Measurements from ENCODE around the gene GID4.

Gene GID4

DNA sequence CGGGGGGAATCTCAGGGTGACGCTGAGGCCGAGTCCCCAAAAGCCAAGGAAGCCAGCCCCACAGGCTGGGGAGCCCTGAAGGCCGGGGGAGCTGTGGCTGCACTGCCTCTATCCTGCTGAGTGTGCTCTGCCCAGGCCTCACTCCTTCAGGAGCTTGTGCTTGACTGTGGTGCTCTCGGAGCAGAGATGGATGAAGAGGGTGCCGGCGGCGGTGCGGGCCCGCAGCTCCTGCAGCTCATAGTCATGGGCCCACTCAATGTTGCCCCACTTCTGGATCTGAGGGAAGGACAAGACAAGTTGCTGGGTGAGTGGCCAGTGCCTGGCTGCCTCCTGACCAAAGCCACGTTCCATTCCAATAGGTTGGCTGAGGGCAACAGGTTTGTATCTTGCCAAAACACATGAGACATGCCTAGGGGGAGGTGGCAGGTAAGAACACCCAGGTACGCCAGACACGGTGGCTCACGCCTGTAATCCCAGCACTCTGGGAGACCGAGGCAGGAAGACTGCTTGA, 20.7 kb upstream of the GID4 start:
- H3K4me3 ChIP-seq (ENCODE audit: low read depth in 1 of 2, low read length in 2 of 2), result no peak overlapping the region
- H3K9me3 ChIP-seq (ENCODE audit: control insufficient read depth in 1 of 2, low read length in 2 of 2), result no peaks in the 10 kb centered on the region
- peaks cover 11 to 33% of the 10 kb centered on the region in 2 donors for H3K36me3 ChIP-seq (ENCODE audit: control insufficient read depth in 1 of 2, insufficient read depth in 2 of 2, low read length in 2 of 2)
- no peak overlapping the region for H3K27ac ChIP-seq (ENCODE audit: low read length)
- peaks cover 0 to 7% of the 10 kb centered on the region in 2 donors for H3K4me1 ChIP-seq (ENCODE audit: control insufficient read depth in 1 of 2, insufficient read depth in 2 of 2, low read length in 2 of 2)
- H3K27me3 ChIP-seq (ENCODE audit: low read depth, low read length), result no peaks in the 10 kb centered on the region

DNA sequence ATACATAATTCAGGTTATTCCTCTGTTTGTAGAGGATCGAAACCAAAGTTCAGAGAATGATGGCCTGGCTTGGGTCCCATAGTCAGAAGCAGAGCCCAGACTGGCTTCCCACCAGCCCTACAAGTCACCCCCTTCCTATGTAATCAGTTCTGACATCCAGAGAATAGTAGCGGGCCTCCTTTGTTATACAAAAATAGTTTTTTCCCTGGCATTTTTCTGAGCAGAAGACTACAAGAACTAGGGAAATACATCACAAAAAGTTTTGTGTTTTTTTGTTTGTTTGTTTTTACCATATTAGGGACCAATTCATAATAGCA, 19.4 kb upstream of the GID4 start:
- H3K4me3 ChIP-seq (ENCODE audit: low read depth in 1 of 2, low read length in 2 of 2), result no peak overlapping the region
- no peaks in the 10 kb centered on the region for H3K9me3 ChIP-seq (ENCODE audit: control insufficient read depth in 1 of 2, low read length in 2 of 2)
- no peaks in the 10 kb centered on the region for H3K27me3 ChIP-seq (ENCODE audit: low read depth, low read length)
- peaks cover 0 to 7% of the 10 kb centered on the region in 2 donors for H3K4me1 ChIP-seq (ENCODE audit: control insufficient read depth in 1 of 2, insufficient read depth in 2 of 2, low read length in 2 of 2)
- no peak overlapping the region for H3K27ac ChIP-seq (ENCODE audit: low read length)
- peaks cover 11 to 38% of the 10 kb centered on the region in 2 donors for H3K36me3 ChIP-seq (ENCODE audit: control insufficient read depth in 1 of 2, insufficient read depth in 2 of 2, low read length in 2 of 2)

DNA sequence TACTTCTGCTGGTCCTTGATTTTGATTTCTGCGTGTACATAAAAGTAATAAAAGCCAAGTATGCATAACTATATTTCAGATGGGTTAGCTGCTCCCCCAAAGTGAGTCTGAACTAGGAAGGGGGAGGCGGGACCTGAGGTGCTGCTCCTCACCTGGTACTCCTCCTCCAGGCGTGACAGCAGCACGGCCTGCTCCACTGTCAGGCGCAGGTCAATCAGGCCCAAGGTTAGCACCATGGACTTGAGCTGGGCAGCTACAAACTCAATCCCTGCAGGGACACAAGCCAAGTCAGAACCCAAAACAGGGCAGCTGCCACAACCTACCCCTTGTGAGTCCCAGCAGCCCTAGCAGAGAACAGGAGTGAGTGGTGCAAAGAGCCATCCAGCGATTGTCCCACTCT, 18.2 kb upstream of the GID4 start:
- Histone ChIP-seq H3K9me3 (ENCODE audit: control insufficient read depth in 1 of 2, low read length in 2 of 2) (no peaks in the 10 kb centered on the region), H3K27ac (ENCODE audit: low read length) (no peak overlapping the region), H3K27me3 (ENCODE audit: low read depth, low read length) (no peaks in the 10 kb centered on the region), H3K36me3 (ENCODE audit: control insufficient read depth in 1 of 2, insufficient read depth in 2 of 2, low read length in 2 of 2) (peaks cover 4 to 32% of the 10 kb centered on the region in 2 donors), H3K4me1 (ENCODE audit: control insufficient read depth in 1 of 2, insufficient read depth in 2 of 2, low read length in 2 of 2) (peaks cover 0 to 8% of the 10 kb centered on the region in 2 donors), H3K4me3 (ENCODE audit: low read depth in 1 of 2, low read length in 2 of 2) (no peak overlapping the region)

DNA sequence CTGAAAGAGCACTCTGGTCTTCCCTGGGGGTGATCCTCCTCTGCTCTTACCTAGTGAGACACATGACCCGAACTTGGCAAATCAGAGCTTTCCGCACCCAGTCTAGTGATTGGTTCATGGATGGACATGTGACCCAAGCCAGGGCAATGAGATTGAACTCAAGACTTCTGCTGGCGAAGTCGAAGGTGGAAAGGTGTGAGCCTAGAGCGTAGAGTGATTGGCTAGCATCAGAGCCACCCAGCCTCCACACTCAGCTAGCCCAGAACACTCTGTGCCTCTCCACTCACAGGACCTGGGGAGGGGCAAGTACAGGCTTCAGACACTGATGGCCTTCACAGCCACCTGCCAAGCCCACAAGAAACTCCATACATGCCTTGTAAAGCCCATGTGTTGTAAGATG, 17.8 kb upstream of the GID4 start:
- peaks cover 0 to 12% of the 10 kb centered on the region in 2 donors for H3K4me1 ChIP-seq (ENCODE audit: control insufficient read depth in 1 of 2, insufficient read depth in 2 of 2, low read length in 2 of 2)
- H3K4me3 ChIP-seq (ENCODE audit: low read depth in 1 of 2, low read length in 2 of 2), result no peak overlapping the region
- no peaks in the 10 kb centered on the region for H3K27me3 ChIP-seq (ENCODE audit: low read depth, low read length)
- H3K36me3 ChIP-seq (ENCODE audit: control insufficient read depth in 1 of 2, insufficient read depth in 2 of 2, low read length in 2 of 2), result peaks cover 4 to 32% of the 10 kb centered on the region in 2 donors
- H3K27ac ChIP-seq (ENCODE audit: low read length), result no peak overlapping the region
- no peaks in the 10 kb centered on the region for H3K9me3 ChIP-seq (ENCODE audit: control insufficient read depth in 1 of 2, low read length in 2 of 2)

DNA sequence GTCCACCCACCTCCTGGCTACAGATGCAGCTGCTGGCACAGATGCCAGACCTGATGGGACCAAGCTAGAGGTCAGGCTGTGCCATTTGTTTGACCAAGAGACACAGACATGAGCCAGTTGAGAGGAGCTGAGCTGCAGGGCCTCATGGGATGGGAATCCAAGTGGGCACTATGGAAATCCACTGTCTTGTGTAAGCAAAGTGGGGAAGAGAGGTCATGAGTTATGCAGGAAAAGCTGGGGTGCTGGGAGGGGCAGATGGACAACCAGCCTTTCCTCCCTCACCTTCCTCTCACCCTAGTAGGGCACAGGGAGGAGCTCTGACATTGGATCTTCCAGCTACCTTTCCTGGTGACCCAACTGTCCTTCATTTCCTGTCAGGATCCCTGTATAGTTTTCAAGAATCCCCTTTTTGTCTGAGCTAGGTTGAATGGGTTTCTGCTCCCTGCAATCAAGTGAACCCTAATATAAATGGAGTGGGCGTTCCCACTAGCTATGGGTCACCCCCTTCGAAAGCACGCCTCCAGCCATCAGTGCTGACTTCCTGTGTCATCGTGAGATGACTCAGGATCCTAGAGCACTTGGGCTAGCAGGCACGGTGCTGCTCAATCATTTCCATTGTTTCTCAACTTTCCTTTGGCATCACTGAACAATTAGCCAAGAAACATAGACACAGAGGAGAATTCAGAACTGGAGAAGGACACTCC, 13.8 kb upstream of the GID4 start:
- Histone ChIP-seq H3K4me3 (ENCODE audit: low read depth in 1 of 2, low read length in 2 of 2) (no peak overlapping the region), H3K9me3 (ENCODE audit: control insufficient read depth in 1 of 2, low read length in 2 of 2) (no peaks in the 10 kb centered on the region), H3K27me3 (ENCODE audit: low read depth, low read length) (no peaks in the 10 kb centered on the region), H3K36me3 (ENCODE audit: control insufficient read depth in 1 of 2, insufficient read depth in 2 of 2, low read length in 2 of 2) (peaks cover 5 to 32% of the 10 kb centered on the region in 2 donors), H3K4me1 (ENCODE audit: control insufficient read depth in 1 of 2, insufficient read depth in 2 of 2, low read length in 2 of 2) (peaks cover 0 to 7% of the 10 kb centered on the region in 2 donors), H3K27ac (ENCODE audit: low read length) (no peak overlapping the region)

DNA sequence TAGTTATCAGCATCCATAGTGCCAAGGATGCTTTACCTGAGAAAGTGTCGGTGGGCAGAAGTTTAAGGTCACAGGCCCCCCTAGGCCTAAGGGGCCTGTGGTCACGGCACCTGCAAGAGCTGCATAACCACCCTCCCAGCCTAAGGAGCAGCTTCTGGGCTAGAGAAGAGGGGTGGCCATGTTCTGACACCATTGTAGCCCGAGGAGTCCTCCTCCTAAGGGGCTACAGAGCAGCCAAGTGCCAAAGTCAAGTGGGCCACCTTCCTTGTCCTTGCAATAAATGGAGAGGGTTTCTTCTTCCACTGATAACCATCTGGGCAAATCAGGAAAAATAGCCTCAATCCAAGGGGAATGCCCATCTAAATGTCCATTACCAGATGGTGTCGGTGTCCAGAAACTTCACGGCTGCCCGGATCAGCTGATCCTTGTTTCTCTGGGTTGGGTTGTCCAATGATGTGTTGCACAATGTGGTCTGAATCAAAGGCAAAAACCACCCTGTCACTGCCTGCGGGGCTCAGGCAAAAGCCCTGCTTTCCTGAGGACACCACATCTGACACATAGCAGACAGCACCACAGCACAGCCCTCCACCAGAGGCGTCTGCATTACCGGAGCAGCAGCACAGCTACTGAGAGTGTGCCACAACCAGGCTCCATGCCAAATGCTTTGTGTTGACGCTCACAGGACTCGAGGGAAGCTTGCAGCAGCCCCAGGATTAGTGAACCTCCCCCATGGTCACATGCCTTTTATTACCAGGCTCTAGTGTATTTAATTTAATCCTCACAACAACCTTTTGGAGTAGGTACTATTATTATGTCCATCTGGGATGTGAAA, 13.0 kb upstream of the GID4 start:
- Histone ChIP-seq H3K4me1 (ENCODE audit: control insufficient read depth in 1 of 2, insufficient read depth in 2 of 2, low read length in 2 of 2) (peaks cover 0 to 6% of the 10 kb centered on the region in 2 donors), H3K36me3 (ENCODE audit: control insufficient read depth in 1 of 2, insufficient read depth in 2 of 2, low read length in 2 of 2) (peaks cover 5 to 29% of the 10 kb centered on the region in 2 donors), H3K4me3 (ENCODE audit: low read depth in 1 of 2, low read length in 2 of 2) (no peak overlapping the region), H3K9me3 (ENCODE audit: control insufficient read depth in 1 of 2, low read length in 2 of 2) (no peaks in the 10 kb centered on the region), H3K27me3 (ENCODE audit: low read depth, low read length) (no peaks in the 10 kb centered on the region), H3K27ac (ENCODE audit: low read length) (no peak overlapping the region)

- no peak overlapping the region for H3K4me3 ChIP-seq (ENCODE audit: low read depth in 1 of 2, low read length in 2 of 2)
- H3K9me3 ChIP-seq (ENCODE audit: control insufficient read depth in 1 of 2, low read length in 2 of 2), result no peaks in the 10 kb centered on the region
- peaks cover 0 to 6% of the 10 kb centered on the region in 2 donors for H3K4me1 ChIP-seq (ENCODE audit: control insufficient read depth in 1 of 2, insufficient read depth in 2 of 2, low read length in 2 of 2)
- H3K27me3 ChIP-seq (ENCODE audit: low read depth, low read length), result no peaks in the 10 kb centered on the region
- H3K27ac ChIP-seq (ENCODE audit: low read length), result no peak overlapping the region
- H3K36me3 ChIP-seq (ENCODE audit: control insufficient read depth in 1 of 2, insufficient read depth in 2 of 2, low read length in 2 of 2), result peaks cover 5 to 22% of the 10 kb centered on the region in 2 donors
Measured at GRCh38 chr17:18027280-18027679, 11.9 kb upstream of the GID4 start.

- Histone ChIP-seq H3K36me3 (ENCODE audit: control insufficient read depth in 1 of 2, insufficient read depth in 2 of 2, low read length in 2 of 2) (peaks cover 5 to 22% of the 10 kb centered on the region in 2 donors), H3K9me3 (ENCODE audit: control insufficient read depth in 1 of 2, low read length in 2 of 2) (no peaks in the 10 kb centered on the region), H3K27me3 (ENCODE audit: low read depth, low read length) (no peaks in the 10 kb centered on the region), H3K4me1 (ENCODE audit: control insufficient read depth in 1 of 2, insufficient read depth in 2 of 2, low read length in 2 of 2) (peaks cover 2 to 6% of the 10 kb centered on the region in 2 donors), H3K4me3 (ENCODE audit: low read depth in 1 of 2, low read length in 2 of 2) (no peak overlapping the region), H3K27ac (ENCODE audit: low read length) (no peak overlapping the region)
Measured at GRCh38 chr17:18028114-18028951, 10.9 kb upstream of the GID4 start.

GRCh38 chr17:18028952-18029540, 10.2 kb upstream of the GID4 start:
- Histone ChIP-seq H3K9me3 (ENCODE audit: control insufficient read depth in 1 of 2, low read length in 2 of 2) (no peaks in the 10 kb centered on the region), H3K27ac (ENCODE audit: low read length) (no peak overlapping the region), H3K27me3 (ENCODE audit: low read depth, low read length) (no peaks in the 10 kb centered on the region), H3K36me3 (ENCODE audit: control insufficient read depth in 1 of 2, insufficient read depth in 2 of 2, low read length in 2 of 2) (peaks cover 5 to 21% of the 10 kb centered on the region in 2 donors), H3K4me1 (ENCODE audit: control insufficient read depth in 1 of 2, insufficient read depth in 2 of 2, low read length in 2 of 2) (peaks cover 3 to 6% of the 10 kb centered on the region in 2 donors), H3K4me3 (ENCODE audit: low read depth in 1 of 2, low read length in 2 of 2) (no peak overlapping the region)

- Histone ChIP-seq H3K27ac (ENCODE audit: low read length) (no peak overlapping the region), H3K9me3 (ENCODE audit: control insufficient read depth in 1 of 2, low read length in 2 of 2) (no peaks in the 10 kb centered on the region), H3K36me3 (ENCODE audit: control insufficient read depth in 1 of 2, insufficient read depth in 2 of 2, low read length in 2 of 2) (peaks cover 5 to 9% of the 10 kb centered on the region in 2 donors), H3K4me1 (ENCODE audit: control insufficient read depth in 1 of 2, insufficient read depth in 2 of 2, low read length in 2 of 2) (peaks cover 0 to 3% of the 10 kb centered on the region in 2 donors), H3K4me3 (ENCODE audit: low read depth in 1 of 2, low read length in 2 of 2) (no peak overlapping the region), H3K27me3 (ENCODE audit: low read depth, low read length) (no peaks in the 10 kb centered on the region)
Measured at GRCh38 chr17:18031955-18032354, 7.3 kb upstream of the GID4 start.
